Measurements from ENCODE around the gene APLN. TPM values are rescaled to one million over a fixed set of nuclear protein-coding genes. Genes with fewer than 3 reads are reported as not detected.

APLN gene
- total RNA-seq, 1 donor from 2014 or later = 0.32 TPM

GRCh38 chrX:129596077-129596476, 58.7 kb downstream of the APLN start:
- intact Hi-C loops (cut with micrococcal nuclease) = no loop called here
- H3K4me1 Mint-ChIP-seq (ENCODE audit: low read depth) = peaks cover 7% of the 10 kb centered on the region
- H3K36me3 Mint-ChIP-seq (ENCODE audit: low read depth) = no peaks in the 10 kb centered on the region
- H3K27me3 Mint-ChIP-seq (ENCODE audit: low read depth) = no peaks in the 10 kb centered on the region
- no peak overlapping the region for H3K27ac Mint-ChIP-seq
- no peak overlapping the region for H3K4me3 Mint-ChIP-seq (ENCODE audit: low read depth)
- DNase-seq (ENCODE audit: low spot score) = no peak
- H3K9me3 Mint-ChIP-seq = no peaks in the 10 kb centered on the region

Other genes with a start within 250 kb of the APLN start
- 0.18 and 0.34 TPM in 2 replicates for gene SMARCA1, start 131.5 kb downstream of the APLN start, total RNA-seq
- gene OCRL, start 114.7 kb downstream of the APLN start, total RNA-seq = 3.7 TPM in 2 replicates
- 0.11 and 0.16 TPM in 2 replicates for gene XPNPEP2, start 84.0 kb upstream of the APLN start, total RNA-seq
- 89.8 and 102 TPM in 2 replicates for gene SASH3, start 125.0 kb upstream of the APLN start, total RNA-seq
- 13.0 and 13.9 TPM in 2 replicates for gene ZDHHC9, start 188.9 kb upstream of the APLN start, total RNA-seq